NCI-H2196 (cell line): Measurements from ENCODE around the gene PSG11.
"Not testable (repeated sequence)": the region's sequence is repeated elsewhere in the genome, so short reads cannot be mapped to it uniquely, and the experiment has no call there.

Source experiments
- DNase-seq: peaks from one replicate; lab custom pipeline; 2025; ENCODE audit not compliant: unreplicated experiment; lab: John Stamatoyannopoulos, UW

PSG11 gene

DNA sequence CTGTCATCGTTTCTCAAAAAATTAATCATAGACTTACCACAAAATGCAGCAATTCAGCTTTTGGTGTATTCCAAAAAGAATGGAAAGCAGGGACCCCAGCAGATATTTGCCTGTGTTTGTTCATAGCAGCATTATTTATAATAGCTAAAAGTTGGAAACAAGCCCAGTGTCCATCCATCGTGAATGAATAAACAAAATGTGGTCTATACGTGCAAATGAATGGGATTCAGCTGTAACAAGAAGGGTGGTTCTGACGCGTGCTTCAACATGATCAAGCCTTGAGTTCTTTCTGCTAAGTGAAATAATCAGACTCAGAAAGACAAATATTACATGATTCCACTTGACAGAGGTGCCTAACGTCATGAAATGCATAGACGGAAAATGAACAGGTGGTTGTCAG, 36.4 kb downstream of the PSG11 start:
- DNase-seq: no peak

DNA sequence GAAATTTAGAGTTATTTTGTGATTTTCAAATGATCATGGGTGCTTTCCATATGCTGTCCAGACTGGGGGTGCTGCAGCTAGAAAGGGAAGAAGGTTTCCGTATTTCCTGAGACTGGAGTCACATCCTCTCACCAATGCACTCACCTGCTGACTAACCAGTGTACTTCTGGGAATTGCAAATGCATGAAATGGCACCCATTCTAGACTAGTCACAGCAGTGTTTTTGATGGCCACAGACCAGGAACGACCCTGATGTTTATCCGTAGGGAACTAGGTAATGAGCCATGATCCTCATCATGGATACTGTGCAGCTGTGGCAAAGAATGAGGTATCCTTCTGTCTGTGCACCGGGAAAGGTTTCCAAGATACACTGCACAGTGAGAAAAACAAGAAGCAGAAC, 37.1 kb downstream of the PSG11 start:
- DNase-seq: not testable (repeated sequence)

DNA sequence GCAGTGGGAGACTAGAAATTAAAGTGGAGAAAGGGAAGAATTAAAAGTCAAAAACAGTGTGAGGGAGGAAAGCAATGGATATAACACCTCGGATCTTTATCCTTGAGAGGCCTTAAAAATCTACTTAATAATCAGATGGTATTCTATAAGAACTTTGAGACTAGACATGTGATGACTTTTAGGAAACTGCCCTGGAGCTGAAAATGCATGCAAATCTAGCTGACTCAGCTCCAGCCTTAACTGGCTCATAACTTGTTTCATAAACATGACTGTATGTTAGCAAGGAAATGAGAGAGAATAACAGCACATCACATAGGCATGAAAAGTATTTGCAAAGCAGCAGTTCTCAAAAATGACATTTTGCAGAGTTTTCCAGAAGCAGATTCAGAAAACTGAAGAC, 38.1 kb downstream of the PSG11 start:
- DNase-seq: not testable (repeated sequence)

- no peak for DNase-seq
These were observed 40.7 kb downstream of the PSG11 start for GRCh38 chr19:42985588-42985987.

DNA sequence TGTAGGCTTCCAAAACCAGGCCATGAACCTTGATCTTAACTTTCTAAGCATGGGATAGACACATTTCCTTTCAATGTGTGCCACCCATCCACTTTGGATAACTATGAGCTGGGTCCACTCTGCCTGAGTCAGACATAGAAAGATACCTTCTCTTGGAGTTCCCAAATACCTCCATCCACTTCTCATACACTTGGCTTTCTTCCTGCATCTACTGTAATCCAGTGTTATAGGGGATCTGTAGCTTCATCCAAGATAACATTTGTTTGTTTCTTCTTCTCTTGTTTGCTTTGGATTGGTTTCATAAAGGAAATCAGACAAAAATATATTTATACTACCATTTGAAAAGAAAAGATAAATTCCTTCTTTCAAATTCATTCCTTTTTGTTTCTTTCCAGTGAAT, 44.2 kb downstream of the PSG11 start:
- not testable (repeated sequence) for DNase-seq

GRCh38 chr19:42971451-42971850, 54.8 kb downstream of the PSG11 start:
- not testable (repeated sequence) for DNase-seq

GRCh38 chr19:42965176-42965575, 61.1 kb downstream of the PSG11 start:
- no peak for DNase-seq

- DNase-seq: no peak
These were observed 65.2 kb downstream of the PSG11 start for GRCh38 chr19:42961119-42961518.
